Coronary artery (tissue), 2 donors: ENCODE measurements around the gene CXCL3.

ENCODE experiments used
- DNase-seq: peaks from one replicate; pipeline ENCODE4 v3.0.0-alpha.2; 2017; ENCODE audit warnings: low spot score
- H3K27ac ChIP-seq, 2 donors: fragments of 200-600 bp; sonication (generic); one replicate each; pipeline ENCODE4 v1.5.1; 2016 to 2019
- H3K4me3 ChIP-seq: fragments of 200-600 bp; sonication (generic); 2 replicates; pipeline ENCODE4 v1.5.1; 2016; ENCODE audit warnings: mild to moderate bottlenecking, moderate library complexity
- CTCF ChIP-seq: fragments of 200-600 bp; sonication (generic); IDR thresholded peaks from one replicate; pipeline ENCODE4 v1.5.1; 2019; ENCODE audit warnings: antibody characterized with exemption

Gene CXCL3

GRCh38 chr4:74031576-74031975 is 6.9 kb downstream of the CXCL3 start:
- no peak for DNase-seq
- no peak for TF ChIP-seq CTCF
- no peak overlapping the region for H3K4me3 ChIP-seq
- no peak overlapping the region for H3K27ac ChIP-seq

GRCh38 chr4:74030285-74030684 is 8.2 kb downstream of the CXCL3 start:
- TF ChIP-seq CTCF: no peak
- DNase-seq: no peak
- no peak overlapping the region for H3K27ac ChIP-seq
- H3K4me3 ChIP-seq: no peak overlapping the region

GRCh38 chr4:74028504-74028903 is 10.0 kb downstream of the CXCL3 start:
- Histone ChIP-seq H3K4me3 (no peak overlapping the region), H3K27ac (no peak overlapping the region)
- no peak for TF ChIP-seq CTCF
- DNase-seq: no peak

- no peak for TF ChIP-seq CTCF
- Histone ChIP-seq H3K4me3 (no peak overlapping the region), H3K27ac (no peak overlapping the region)
- DNase-seq: no peak
Measured at GRCh38 chr4:74023709-74024108, 14.8 kb downstream of the CXCL3 start.

GRCh38 chr4:74021601-74022000 is 16.9 kb downstream of the CXCL3 start:
- DNase-seq: no peak
- no peak for TF ChIP-seq CTCF
- Histone ChIP-seq H3K4me3 (no peak overlapping the region), H3K27ac (no peak overlapping the region)

GRCh38 chr4:74018771-74019170 is 19.7 kb downstream of the CXCL3 start:
- no peak overlapping the region for H3K27ac ChIP-seq

GRCh38 chr4:74018116-74018515 is 20.4 kb downstream of the CXCL3 start:
- DNase-seq: no peak
- Histone ChIP-seq H3K27ac (no peak overlapping the region), H3K4me3 (no peak overlapping the region)
- TF ChIP-seq CTCF: no peak

More at GRCh38 chr4:74018771-74019170, 19.7 kb downstream of the CXCL3 start:
- H3K4me3 ChIP-seq: no peak overlapping the region
- DNase-seq: no peak
- TF ChIP-seq CTCF: no peak
